MCF 10A (cell line): ENCODE measurements around the gene IMPG2. TPM values are rescaled to one million over a fixed set of nuclear protein-coding genes. Genes with fewer than 3 reads are reported as not detected.

Experiments used
- BruUV-seq: library from RNA; stranded (reverse); fragments of 400-500 nt; replicated peaks from 2 replicates; lab custom pipeline; 2021; lab: Mats Ljungman, UMichigan
- CTCF ChIA-PET: fragments of 300-600 bp; sonication (Branson Sonifier 250); formaldehyde crosslinking; extraction: SDS; loops from one replicate; lab custom pipeline; 2021; ENCODE audit warnings: antibody characterized with exemption, inconsistent platforms; lab: Yijun Ruan, JAX
- POLR2A ChIA-PET: fragments of 300-600, 350-650 bp; sonication (Branson Sonifier 250); formaldehyde crosslinking; extraction: SDS; loops from one replicate; lab custom pipeline; 2020; ENCODE audit warnings: antibody characterized with exemption, inconsistent platforms; lab: Yijun Ruan, JAX
- DNase-seq: peaks from one replicate; pipeline ENCODE4 v3.0.0-alpha.2; 2018; ENCODE audit not compliant: unreplicated experiment
- H3K27ac Mint-ChIP-seq: one replicate; pipeline ENCODE4 v1.8.0; 2022; ENCODE audit warnings: mild to moderate bottlenecking, low read depth, mixed read lengths; ENCODE audit not compliant: unreplicated experiment
- H3K27me3 Mint-ChIP-seq: one replicate; pipeline ENCODE4 v1.8.0; 2022; ENCODE audit warnings: mixed read lengths; ENCODE audit not compliant: insufficient read depth, unreplicated experiment
- H3K36me3 Mint-ChIP-seq: one replicate; pipeline ENCODE4 v1.8.0; 2022; ENCODE audit warnings: mild to moderate bottlenecking, moderate library complexity, mixed read lengths; ENCODE audit not compliant: insufficient read depth, unreplicated experiment
- H3K4me1 Mint-ChIP-seq: one replicate; pipeline ENCODE4 v1.8.0; 2022; ENCODE audit warnings: mixed read lengths; ENCODE audit not compliant: insufficient read depth, unreplicated experiment
- H3K4me3 Mint-ChIP-seq: one replicate; pipeline ENCODE4 v1.8.0; 2022; ENCODE audit warnings: mild to moderate bottlenecking, moderate library complexity, mixed read lengths; ENCODE audit not compliant: unreplicated experiment
- H3K9me3 Mint-ChIP-seq: one replicate; pipeline ENCODE4 v1.8.0; 2022; ENCODE audit warnings: mixed read lengths; ENCODE audit not compliant: unreplicated experiment
- CTCF ChIP-seq: fragments of 200-600 bp; IDR thresholded peaks from one replicate; pipeline ENCODE4 v1.8.0; 2022; ENCODE audit warnings: antibody characterized with exemption, mild to moderate bottlenecking; ENCODE audit not compliant: unreplicated experiment
- intact Hi-C: fragments of 100-400 bp; cut with micrococcal nuclease; formaldehyde crosslinking; loops from 2 replicates; pipeline ENCODE4 v1.14.1; 2022
- total RNA-seq: library from RNA; stranded (reverse); gene quantifications from 2 replicates; pipeline ENCODE4 v1.2.3, GENCODE V29; 2022

IMPG2 gene
- total RNA-seq, 1 experiment from 2014 or later = 0.26 TPM

GRCh38 chr3:101259485-101260341, 60.7 kb downstream of the IMPG2 start:
- H3K9me3 Mint-ChIP-seq = no peaks in the 10 kb centered on the region
- no TSS peak for BruUV-seq
- ChIA-PET POLR2A (interaction anchor here (0.6 kb wide), 1 partner anchor 61 kb away, joined by 3 read pairs; the partner anchor contains the start of gene IMPG2), CTCF (interaction anchor here (0.6 kb wide), 1 partner anchor 13 kb away, joined by 3 read pairs; no protein-coding TSS in a partner anchor)
- no peak for DNase-seq
- no peaks in the 10 kb centered on the region for H3K27me3 Mint-ChIP-seq
- H3K4me1 Mint-ChIP-seq = no peaks in the 10 kb centered on the region
- intact Hi-C loops = no loop called here
- no peak overlapping the region for H3K27ac Mint-ChIP-seq
- H3K4me3 Mint-ChIP-seq = no peak overlapping the region
- no peak for TF ChIP-seq CTCF
- no peaks in the 10 kb centered on the region for H3K36me3 Mint-ChIP-seq

- Mint-ChIP-seq H3K27me3 (no peaks in the 10 kb centered on the region), H3K27ac (no peak overlapping the region), H3K4me1 (peaks cover 16% of the 10 kb centered on the region), H3K9me3 (no peaks in the 10 kb centered on the region), H3K36me3 (no peaks in the 10 kb centered on the region), H3K4me3 (no peak overlapping the region)
- TF ChIP-seq CTCF = no peak
- intact Hi-C loops = no loop called here
- no peak for DNase-seq
- no TSS peak for BruUV-seq
- ChIA-PET CTCF (interaction anchor here (0.5 kb wide), 1 partner anchor 40 kb away, joined by 3 read pairs; no protein-coding TSS in a partner anchor), POLR2A (no interaction called here)
Measured at GRCh38 chr3:101256511-101256910, 63.9 kb downstream of the IMPG2 start.

GRCh38 chr3:101255441-101255840, 64.9 kb downstream of the IMPG2 start:
- BruUV-seq = no TSS peak
- Mint-ChIP-seq H3K36me3 (no peaks in the 10 kb centered on the region), H3K27ac (no peak overlapping the region), H3K4me3 (no peak overlapping the region), H3K9me3 (no peaks in the 10 kb centered on the region), H3K27me3 (no peaks in the 10 kb centered on the region), H3K4me1 (peaks cover 16% of the 10 kb centered on the region)
- CTCF ChIA-PET = interaction anchor here (0.9 to 1.9 kb wide), 3 partner anchors 25 to 126 kb away, joined by 3 to 4 read pairs (median 3); no protein-coding TSS in a partner anchor
- DNase-seq = no peak
- POLR2A ChIA-PET = interaction anchor here (0.9 kb wide), 1 partner anchor 62 kb away, joined by 3 read pairs; no protein-coding TSS in a partner anchor
- no peak for TF ChIP-seq CTCF
- intact Hi-C loops = no loop called here

- H3K36me3 Mint-ChIP-seq = no peaks in the 10 kb centered on the region
- BruUV-seq = no TSS peak
- ChIA-PET CTCF (interaction anchor here (0.6 to 0.7 kb wide), 2 partner anchors 12 to 59 kb away, joined by 3 read pairs; no protein-coding TSS in a partner anchor), POLR2A (no interaction called here)
- no peak for TF ChIP-seq CTCF
- no peaks in the 10 kb centered on the region for H3K9me3 Mint-ChIP-seq
- H3K4me1 Mint-ChIP-seq = peaks cover 16% of the 10 kb centered on the region
- no peak overlapping the region for H3K27ac Mint-ChIP-seq
- no peak overlapping the region for H3K4me3 Mint-ChIP-seq
- DNase-seq = peak; percentile 39
- H3K27me3 Mint-ChIP-seq = no peaks in the 10 kb centered on the region
- intact Hi-C loops = no loop called here
Measured at GRCh38 chr3:101253396-101253795, 67.0 kb downstream of the IMPG2 start.
